ENCODE results near the gene FHL3.

DNA sequence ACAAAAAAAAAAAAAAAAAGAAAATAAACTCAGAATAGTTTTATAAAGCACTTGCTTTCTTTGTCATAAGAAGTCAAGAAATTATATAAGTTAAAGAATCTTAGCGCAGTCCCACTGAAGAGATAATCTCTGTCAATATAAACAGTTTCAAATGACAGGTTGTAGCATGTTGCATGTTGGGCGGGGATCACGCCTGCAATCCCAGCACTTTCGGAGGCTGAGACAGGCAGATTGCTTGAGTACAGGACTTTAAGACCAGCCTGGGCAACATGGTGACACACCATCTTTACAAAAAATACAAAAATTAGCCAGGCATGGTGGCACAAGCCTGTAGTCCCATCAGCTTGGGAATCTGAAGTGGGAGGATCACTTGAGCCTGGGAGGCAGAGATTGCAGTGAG, 40.0 kb downstream of the FHL3 start:
- TF ChIP-seq, protein P1, sequence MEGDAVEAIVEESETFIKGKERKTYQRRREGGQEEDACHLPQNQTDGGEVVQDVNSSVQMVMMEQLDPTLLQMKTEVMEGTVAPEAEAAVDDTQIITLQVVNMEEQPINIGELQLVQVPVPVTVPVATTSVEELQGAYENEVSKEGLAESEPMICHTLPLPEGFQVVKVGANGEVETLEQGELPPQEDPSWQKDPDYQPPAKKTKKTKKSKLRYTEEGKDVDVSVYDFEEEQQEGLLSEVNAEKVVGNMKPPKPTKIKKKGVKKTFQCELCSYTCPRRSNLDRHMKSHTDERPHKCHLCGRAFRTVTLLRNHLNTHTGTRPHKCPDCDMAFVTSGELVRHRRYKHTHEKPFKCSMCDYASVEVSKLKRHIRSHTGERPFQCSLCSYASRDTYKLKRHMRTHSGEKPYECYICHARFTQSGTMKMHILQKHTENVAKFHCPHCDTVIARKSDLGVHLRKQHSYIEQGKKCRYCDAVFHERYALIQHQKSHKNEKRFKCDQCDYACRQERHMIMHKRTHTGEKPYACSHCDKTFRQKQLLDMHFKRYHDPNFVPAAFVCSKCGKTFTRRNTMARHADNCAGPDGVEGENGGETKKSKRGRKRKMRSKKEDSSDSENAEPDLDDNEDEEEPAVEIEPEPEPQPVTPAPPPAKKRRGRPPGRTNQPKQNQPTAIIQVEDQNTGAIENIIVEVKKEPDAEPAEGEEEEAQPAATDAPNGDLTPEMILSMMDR (IDR thresholded peaks at IDR 0.05) = no peak
- TF ChIP-seq POLR2A (IDR thresholded peaks at IDR 0.05) = no peak

Data from heart left ventricle (tissue), 13 donors.